ENCODE data around the gene FMN1.

Gene FMN1

GRCh38 chr15:32767236-32767635, 427.3 kb downstream of the FMN1 start:
- H3K4me3 ChIP-seq (ENCODE audit: low read depth, low read length): no peak overlapping the region
- no peak for TF ChIP-seq CTCF (IDR thresholded peaks at IDR 0.05; ENCODE audit: low read depth, low read length)

GRCh38 chr15:32766101-32766500, 428.4 kb downstream of the FMN1 start:
- Histone ChIP-seq H3K36me3 (no peaks in the 10 kb centered on the region), H3K4me1 (no peaks in the 10 kb centered on the region), H3K27me3 (no peaks in the 10 kb centered on the region; the same call in 1 of the 2 replicates), H3K9me3 (no peaks in the 10 kb centered on the region), H3K4me3 (ENCODE audit: low read depth, low read length) (no peak overlapping the region)
- TF ChIP-seq CTCF (IDR thresholded peaks at IDR 0.05; ENCODE audit: low read depth, low read length): no peak
- no peak for DNase-seq

More at GRCh38 chr15:32767236-32767635, 427.3 kb downstream of the FMN1 start:
- H3K9me3 ChIP-seq: no peaks in the 10 kb centered on the region
- no peaks in the 10 kb centered on the region for H3K4me1 ChIP-seq
- H3K36me3 ChIP-seq: no peaks in the 10 kb centered on the region
- H3K27me3 ChIP-seq: no peaks in the 10 kb centered on the region; the same call in 1 of the 2 replicates
- DNase-seq: no peak

DNA sequence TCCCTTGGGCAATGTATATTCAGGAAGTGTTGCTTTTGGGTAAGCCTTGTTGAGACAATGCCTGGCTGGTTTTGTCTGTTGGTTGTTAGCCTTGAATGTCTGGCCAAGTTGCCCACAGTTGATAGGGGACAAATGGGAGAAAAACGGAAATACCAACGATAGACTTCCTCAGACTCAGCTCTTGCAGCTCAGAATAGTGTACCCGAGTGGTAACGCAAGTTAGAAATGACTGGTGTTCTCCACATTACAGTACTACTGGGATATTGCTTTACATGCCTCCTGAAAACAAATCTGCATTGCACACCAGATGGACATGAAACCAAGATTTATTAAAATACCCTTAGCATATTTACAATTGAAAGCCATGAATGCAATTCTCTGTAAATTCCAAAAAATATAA, 429.3 kb downstream of the FMN1 start:
- Histone ChIP-seq H3K36me3 (no peaks in the 10 kb centered on the region), H3K27me3 (no peaks in the 10 kb centered on the region; the same call in 1 of the 2 replicates), H3K4me3 (ENCODE audit: low read depth, low read length) (no peak overlapping the region), H3K9me3 (no peaks in the 10 kb centered on the region), H3K4me1 (no peaks in the 10 kb centered on the region)
- no peak for DNase-seq
- no peak for TF ChIP-seq CTCF (IDR thresholded peaks at IDR 0.05; ENCODE audit: low read depth, low read length)

- DNase-seq: no peak
- H3K9me3 ChIP-seq: no peaks in the 10 kb centered on the region
- H3K4me1 ChIP-seq: no peaks in the 10 kb centered on the region
- H3K27me3 ChIP-seq: peaks cover 7% of the 10 kb centered on the region
- no peak overlapping the region for H3K4me3 ChIP-seq (ENCODE audit: low read depth, low read length)
- no peaks in the 10 kb centered on the region for H3K36me3 ChIP-seq
- no peak for TF ChIP-seq CTCF (IDR thresholded peaks at IDR 0.05; ENCODE audit: low read depth, low read length)
These were observed 431.2 kb downstream of the FMN1 start for GRCh38 chr15:32763295-32763694.

GRCh38 chr15:32757426-32757825, 437.1 kb downstream of the FMN1 start:
- TF ChIP-seq CTCF (IDR thresholded peaks at IDR 0.05; ENCODE audit: low read depth, low read length): no peak
- H3K4me1 ChIP-seq: no peaks in the 10 kb centered on the region
- peaks cover 11% of the 10 kb centered on the region for H3K27me3 ChIP-seq
- DNase-seq: no peak
- H3K36me3 ChIP-seq: no peaks in the 10 kb centered on the region
- H3K9me3 ChIP-seq: no peaks in the 10 kb centered on the region
- no peak overlapping the region for H3K4me3 ChIP-seq (ENCODE audit: low read depth, low read length)

- TF ChIP-seq CTCF (IDR thresholded peaks at IDR 0.05; ENCODE audit: low read depth, low read length): no peak
- Histone ChIP-seq H3K4me3 (ENCODE audit: low read depth, low read length) (no peak overlapping the region), H3K27me3 (no peaks in the 10 kb centered on the region), H3K4me1 (no peaks in the 10 kb centered on the region), H3K9me3 (peaks cover 2% of the 10 kb centered on the region; the same call in 1 of the 2 replicates), H3K36me3 (no peaks in the 10 kb centered on the region)
- no peak for DNase-seq
These were observed 443.5 kb downstream of the FMN1 start for GRCh38 chr15:32750979-32751378.
